Psoas muscle (tissue), 8 donors: ENCODE data around the gene SLC38A10. TPM values are rescaled to one million over a fixed set of nuclear protein-coding genes. Genes with fewer than 3 reads are reported as not detected.

Experiments
- ATAC-seq, 4 donors: fragments of 200-7000 bp; cut with Tn5 transposase; one replicate each; pipeline ENCODE4 v1.9.1; 2020; ENCODE audit warnings: moderate library complexity in 3 of 4, mild to moderate bottlenecking in 2 of 4
- DNase-seq, 2 donors: peaks; one replicate each; pipeline ENCODE4 v3.0.0-alpha.2; 2020
- H3K27ac ChIP-seq: fragments of 200-600 bp; one replicate; pipeline ENCODE4 v1.8.0; 2022
- H3K27me3 ChIP-seq, 3 donors: fragments of 200-600 bp in 1 of 3; one replicate each; pipeline versions ENCODE4 v1.6.1 to v1.8.0; 2013 to 2022; ENCODE audit warnings: low read length in 2 of 3, mild to moderate bottlenecking in 2 of 3, moderate library complexity in 1 of 3; ENCODE audit not compliant: insufficient read depth in 3 of 3
- H3K36me3 ChIP-seq, 2 donors: fragments of 200-600 bp in 1 of 2; one replicate each; pipeline versions ENCODE4 v1.6.1 to v1.8.0; 2013 to 2022; ENCODE audit warnings: low read depth in 1 of 2, mild to moderate bottlenecking in 1 of 2, moderate library complexity in 1 of 2; ENCODE audit not compliant: insufficient read depth in 1 of 2
- H3K4me1 ChIP-seq: fragments of 200-600 bp; one replicate; pipeline ENCODE4 v1.8.0; 2022
- H3K4me3 ChIP-seq: fragments of 200-600 bp; one replicate; pipeline ENCODE4 v1.8.0; 2022; ENCODE audit warnings: mild to moderate bottlenecking
- H3K9me3 ChIP-seq: fragments of 200-600 bp; one replicate; pipeline ENCODE4 v1.8.0; 2022
- WGBS, 3 donors: extraction: QIAGEN DNeasy Blood & Tissue Kit; methylation state at CpG; one replicate each; pipeline versions ENCODE4 v1.1.6 to v1.1.7; 2013; 5-methylcytosine and 5-hydroxymethylcytosine counted together
- intact Hi-C, 2 donors: fragments of 100-400 bp; cut with DNase I; formaldehyde crosslinking; loops; one replicate each; pipeline versions ENCODE4 v1.11.0 to v1.14.2; 2022
- polyA plus RNA-seq, 3 donors: library from polyadenylated mRNA; stranded (reverse); fragments of 200-250 nt; gene quantifications; one replicate each; pipeline ENCODE4 v1.2.3, GENCODE V29; 2013
- total RNA-seq, 4 donors: library from RNA; stranded (reverse); fragmentation: NEBNext Ultra II Directional in 2 of 4; extraction: Animal tissue kit (Norgen Biotek cat#: 25700) in 2 of 4; gene quantifications; one replicate each; pipeline versions ENCODE4 v1.2.1 to v1.2.4, GENCODE V29; 2021 to 2023
- TF ChIP-seq, protein P1 (sequence below): fragments of 200-600 bp; IDR thresholded peaks from one replicate; pipeline ENCODE4 v1.8.0; 2022; ENCODE audit warnings: antibody characterized with exemption
- donor health status: healthy with polysubstance abuse.
- donor health status: DM: no; HTN: no; CAD: no; lungs with moderate emphysema.
- donor health status: Bipolar disorder and iron deficiency.
- donor health status: healthy.
- donor health status: DM: yes; HTN: yes; CAD: no.
- donor health status: DM: no; HTN: no; CAD: no.
- donor health status: DM: no; HTN: no; CAD: no.
- donor health status: DM: yes; HTN: yes; CAD: no.

The SLC38A10 gene
- total and polyA plus RNA-seq, 7 donors: 16.7 to 40.6 (median 19.8) TPM

DNA sequence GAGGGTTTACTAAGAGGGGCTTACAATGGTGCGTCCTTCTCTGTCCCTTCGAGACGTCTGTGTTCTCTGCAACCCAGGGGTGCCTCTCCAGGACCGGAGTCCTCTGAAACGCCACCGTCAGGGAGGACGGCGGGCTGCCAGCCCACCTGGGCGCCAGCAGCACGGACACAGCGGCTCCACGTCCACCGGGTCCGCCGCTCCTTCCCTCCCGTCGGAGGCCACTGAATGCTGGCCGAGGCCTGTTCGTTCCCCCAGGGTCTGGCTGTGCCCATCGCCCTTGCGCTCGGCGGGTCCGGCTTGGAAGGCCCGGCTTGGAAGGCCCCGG lies 56.7 kb downstream of the SLC38A10 start:
- Histone ChIP-seq H3K27ac (peak overlapping the region; percentile 96), H3K4me3 (peak overlapping the region; percentile 91), H3K27me3 (no peaks in the 10 kb centered on the region), H3K36me3 (peaks cover 0 to 33% of the 10 kb centered on the region in 2 donors), H3K4me1 (peaks cover 20% of the 10 kb centered on the region), H3K9me3 (no peaks in the 10 kb centered on the region)
- DNase-seq (no peak), ATAC-seq (peak in 1 of 4 donors; percentile 3)
- intact Hi-C loops: no loop called here
- TF ChIP-seq, protein P1, sequence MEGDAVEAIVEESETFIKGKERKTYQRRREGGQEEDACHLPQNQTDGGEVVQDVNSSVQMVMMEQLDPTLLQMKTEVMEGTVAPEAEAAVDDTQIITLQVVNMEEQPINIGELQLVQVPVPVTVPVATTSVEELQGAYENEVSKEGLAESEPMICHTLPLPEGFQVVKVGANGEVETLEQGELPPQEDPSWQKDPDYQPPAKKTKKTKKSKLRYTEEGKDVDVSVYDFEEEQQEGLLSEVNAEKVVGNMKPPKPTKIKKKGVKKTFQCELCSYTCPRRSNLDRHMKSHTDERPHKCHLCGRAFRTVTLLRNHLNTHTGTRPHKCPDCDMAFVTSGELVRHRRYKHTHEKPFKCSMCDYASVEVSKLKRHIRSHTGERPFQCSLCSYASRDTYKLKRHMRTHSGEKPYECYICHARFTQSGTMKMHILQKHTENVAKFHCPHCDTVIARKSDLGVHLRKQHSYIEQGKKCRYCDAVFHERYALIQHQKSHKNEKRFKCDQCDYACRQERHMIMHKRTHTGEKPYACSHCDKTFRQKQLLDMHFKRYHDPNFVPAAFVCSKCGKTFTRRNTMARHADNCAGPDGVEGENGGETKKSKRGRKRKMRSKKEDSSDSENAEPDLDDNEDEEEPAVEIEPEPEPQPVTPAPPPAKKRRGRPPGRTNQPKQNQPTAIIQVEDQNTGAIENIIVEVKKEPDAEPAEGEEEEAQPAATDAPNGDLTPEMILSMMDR: no peak
- 0 to 1% (median 0%) methylated on average over 24 to 26 of the region's 26 CpGs for WGBS, 3 donors

DNA sequence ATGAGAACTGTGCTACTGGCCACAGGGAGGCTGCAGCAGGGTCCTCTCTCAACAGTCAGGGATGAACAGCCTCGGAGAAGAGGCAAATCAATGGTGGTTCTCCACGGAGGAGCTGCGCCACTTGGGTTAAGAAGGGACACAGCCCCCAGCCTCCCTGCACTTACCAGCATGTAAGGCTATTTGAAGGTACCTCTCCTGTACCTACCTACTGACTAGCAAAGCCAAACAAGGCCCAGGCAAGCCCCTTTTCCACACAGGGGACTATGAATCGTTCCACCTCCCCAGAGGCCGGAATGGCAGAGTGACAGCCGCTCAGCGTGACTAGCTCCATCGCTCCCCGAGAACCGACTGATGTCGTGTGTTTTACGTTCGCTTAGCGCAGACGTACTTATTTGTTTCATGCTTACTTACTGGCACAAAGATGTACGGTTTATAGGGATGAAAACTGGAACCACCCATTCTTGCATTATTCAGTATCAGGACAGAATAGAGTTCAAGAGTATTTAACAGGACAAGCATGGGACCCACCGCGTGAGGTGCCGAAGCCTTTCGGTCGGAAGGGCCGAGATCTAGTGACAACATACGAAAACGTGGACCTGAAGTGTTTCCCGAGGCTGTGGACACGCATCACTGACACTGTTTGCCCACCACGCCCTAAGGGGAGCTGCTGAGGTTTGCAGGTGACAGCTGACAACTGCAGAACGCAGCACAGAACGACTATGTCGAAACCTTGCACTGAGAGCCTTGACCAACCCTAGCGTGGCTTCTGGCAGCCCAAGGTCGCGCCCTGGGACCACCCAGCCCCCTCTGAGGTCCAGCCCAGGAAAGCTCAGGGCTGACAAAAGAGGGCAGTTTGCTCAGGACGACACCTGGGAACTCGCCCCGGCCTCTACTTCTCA lies 57.3 kb downstream of the SLC38A10 start:
- H3K4me1 ChIP-seq: peaks cover 20% of the 10 kb centered on the region
- H3K27ac ChIP-seq: peak overlapping the region; percentile 96
- intact Hi-C loops: no loop called here
- ATAC-seq (no peak), DNase-seq (no peak)
- no peaks in the 10 kb centered on the region for H3K9me3 ChIP-seq
- H3K27me3 ChIP-seq: no peaks in the 10 kb centered on the region
- peaks cover 0 to 39% of the 10 kb centered on the region in 2 donors for H3K36me3 ChIP-seq
- H3K4me3 ChIP-seq: peak overlapping the region; percentile 91
- WGBS, 3 donors: 50 to 56% (median 51%) methylated on average over 36 of the region's 36 CpGs
- TF ChIP-seq, protein P1: no peak

DNA sequence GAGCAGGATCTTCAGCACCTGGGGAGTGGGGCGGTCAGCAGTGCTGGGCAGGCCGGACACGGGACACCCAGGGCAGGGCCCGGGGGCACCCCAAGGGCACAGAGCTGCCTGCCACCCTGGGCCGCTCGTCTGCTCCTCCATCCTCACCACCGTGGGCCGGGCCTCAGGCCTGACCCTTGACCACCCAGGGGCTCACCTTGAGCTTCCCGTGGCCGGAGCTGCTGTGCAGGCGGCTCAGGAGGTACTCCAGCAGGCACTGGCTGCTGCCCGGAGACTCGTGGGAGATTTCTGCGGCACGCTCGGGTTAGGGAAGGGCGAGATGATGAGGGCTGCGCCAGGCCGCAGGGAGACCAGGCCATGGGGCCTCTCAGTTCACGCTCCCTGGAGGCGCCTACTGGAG lies 58.3 kb downstream of the SLC38A10 start:
- Histone ChIP-seq H3K27me3 (no peaks in the 10 kb centered on the region), H3K4me1 (peaks cover 20% of the 10 kb centered on the region), H3K36me3 (peaks cover 0 to 48% of the 10 kb centered on the region in 2 donors), H3K9me3 (no peaks in the 10 kb centered on the region), H3K27ac (no peak overlapping the region), H3K4me3 (no peak overlapping the region)
- 92 to 96% (median 93%) methylated on average over 16 to 21 of the region's 21 CpGs for WGBS, 3 donors
- intact Hi-C loops: no loop called here
- no peak for ATAC-seq
- no peak for DNase-seq
- TF ChIP-seq, protein P1: no peak

DNA sequence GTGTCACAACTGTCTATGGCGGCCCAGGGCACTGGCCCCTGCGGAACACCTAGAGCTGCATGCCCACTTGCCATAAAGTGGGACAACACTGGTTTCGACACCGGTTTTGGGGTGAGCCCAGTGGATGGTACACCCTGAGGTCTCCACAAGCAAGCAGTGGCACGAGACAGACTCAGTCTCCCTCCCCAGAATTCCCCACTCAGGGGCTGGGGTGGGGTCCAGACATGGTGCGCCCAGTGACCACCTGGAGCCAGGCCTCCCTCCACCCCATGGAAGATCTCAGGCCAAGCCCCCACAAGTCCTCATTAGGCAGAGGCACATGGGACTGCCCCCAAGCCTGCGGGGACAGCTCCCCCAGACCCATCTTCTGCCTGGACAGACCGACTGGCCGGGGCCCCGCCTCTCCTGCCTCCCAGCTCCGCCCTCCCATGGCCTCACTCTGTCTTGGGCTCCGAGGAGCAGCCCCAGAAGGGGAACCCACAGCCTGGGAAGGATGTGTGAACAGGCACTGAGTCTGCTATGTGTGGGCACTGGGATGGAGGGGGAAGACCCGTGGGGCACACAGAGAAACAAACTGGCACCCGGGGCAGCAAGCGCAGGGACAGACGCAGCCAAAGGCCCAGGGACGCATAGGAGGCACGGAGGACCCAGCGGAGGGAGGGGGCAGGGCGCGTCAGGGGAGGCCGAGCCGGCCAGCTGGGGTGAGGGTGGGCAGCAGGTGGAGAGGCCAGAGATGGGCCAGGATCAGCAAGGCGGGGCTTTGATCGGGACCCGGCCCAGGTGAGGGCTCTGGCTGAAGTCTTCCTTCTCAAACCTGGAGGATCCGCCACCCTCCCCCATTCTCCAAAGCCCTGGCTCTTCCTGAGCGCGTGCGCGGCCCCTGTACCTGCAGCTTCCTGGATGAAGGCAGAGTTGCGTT lies 59.0 kb downstream of the SLC38A10 start:
- no peak overlapping the region for H3K27ac ChIP-seq
- ATAC-seq: no peak
- H3K4me1 ChIP-seq: peaks cover 20% of the 10 kb centered on the region
- peaks cover 0 to 50% of the 10 kb centered on the region in 2 donors for H3K36me3 ChIP-seq
- intact Hi-C loops: no loop called here
- no peak overlapping the region for H3K4me3 ChIP-seq
- no peaks in the 10 kb centered on the region for H3K9me3 ChIP-seq
- 90 to 91% (median 90%) methylated on average over 31 to 32 of the region's 32 CpGs for WGBS, 3 donors
- TF ChIP-seq, protein P1: no peak
- H3K27me3 ChIP-seq: no peaks in the 10 kb centered on the region
- no peak for DNase-seq
